ENCODE results near the gene MLLT10. TPM values are rescaled to one million over a fixed set of nuclear protein-coding genes. Genes with fewer than 3 reads are reported as not detected.

The MLLT10 gene
- total and polyA plus RNA-seq, 9 donors, result 23.6 to 55.1 (median 36.8) TPM

GRCh38 chr10:21720090-21720489 lies 186.1 kb downstream of the MLLT10 start:
- WGBS, 3 donors, result 94 to 95% (median 94%) methylated on average over 3 of the region's 3 CpGs
- H3K4me1 ChIP-seq (ENCODE audit: insufficient read depth), result peaks cover 1% of the 10 kb centered on the region
- no peak overlapping the region for H3K4me3 ChIP-seq
- H3K9me3 ChIP-seq, result no peaks in the 10 kb centered on the region
- no peak for DNase-seq
- H3K36me3 ChIP-seq, result no peaks in the 10 kb centered on the region
- H3K27ac ChIP-seq, result no peak overlapping the region
- TF ChIP-seq EP300 (IDR thresholded peaks at IDR 0.05) (no peak), CTCF (IDR thresholded peaks at IDR 0.05) (no peak), POLR2A (IDR thresholded peaks at IDR 0.05) (no peak)
- intact Hi-C loops (cut with DNase I), result no loop called here
- no peaks in the 10 kb centered on the region for H3K27me3 ChIP-seq

GRCh38 chr10:21721000-21721665 lies 187.1 kb downstream of the MLLT10 start:
- intact Hi-C loops (cut with DNase I), result no loop called here

GRCh38 chr10:21722209-21722608 lies 188.2 kb downstream of the MLLT10 start:
- intact Hi-C loops (cut with DNase I), result no loop called here
- Histone ChIP-seq H3K36me3 (no peaks in the 10 kb centered on the region), H3K4me3 (no peak overlapping the region), H3K4me1 (ENCODE audit: insufficient read depth) (peaks cover 2% of the 10 kb centered on the region), H3K27ac (no peak overlapping the region), H3K9me3 (no peaks in the 10 kb centered on the region), H3K27me3 (no peaks in the 10 kb centered on the region)
- WGBS, 3 donors, result 94 to 97% (median 96%) methylated on average over 2 of the region's 2 CpGs
- TF ChIP-seq CTCF (IDR thresholded peaks at IDR 0.05), result no peak
- no peak for TF ChIP-seq EP300 (IDR thresholded peaks at IDR 0.05)
- TF ChIP-seq POLR2A (IDR thresholded peaks at IDR 0.05), result no peak
- DNase-seq, result no peak

More at GRCh38 chr10:21721000-21721665, 187.1 kb downstream of the MLLT10 start:
- DNase-seq, result no peak
- Histone ChIP-seq H3K27me3 (no peaks in the 10 kb centered on the region), H3K4me3 (no peak overlapping the region), H3K36me3 (no peaks in the 10 kb centered on the region), H3K9me3 (no peaks in the 10 kb centered on the region), H3K27ac (no peak overlapping the region), H3K4me1 (ENCODE audit: insufficient read depth) (peaks cover 2% of the 10 kb centered on the region)
- TF ChIP-seq CTCF (IDR thresholded peaks at IDR 0.05) (no peak), POLR2A (IDR thresholded peaks at IDR 0.05) (no peak), EP300 (IDR thresholded peaks at IDR 0.05) (no peak)
- WGBS, 3 donors, result 57 to 60% (median 58%) methylated on average over 6 of the region's 6 CpGs

- no peak for DNase-seq
- H3K4me3 ChIP-seq, result no peak overlapping the region
- no peak overlapping the region for H3K27ac ChIP-seq
- H3K27me3 ChIP-seq, result no peaks in the 10 kb centered on the region
- H3K9me3 ChIP-seq, result no peaks in the 10 kb centered on the region
- intact Hi-C loops (cut with DNase I), result no loop called here
- no peak for TF ChIP-seq EP300 (IDR thresholded peaks at IDR 0.05)
- TF ChIP-seq POLR2A (IDR thresholded peaks at IDR 0.05), result no peak
- TF ChIP-seq CTCF (IDR thresholded peaks at IDR 0.05), result no peak
- WGBS, 3 donors, result 19 to 32% (median 23%) methylated on average over 7 of the region's 7 CpGs
- no peaks in the 10 kb centered on the region for H3K36me3 ChIP-seq
- H3K4me1 ChIP-seq (ENCODE audit: insufficient read depth), result peaks cover 2% of the 10 kb centered on the region
These were observed 190.1 kb downstream of the MLLT10 start for GRCh38 chr10:21724020-21724589.

All from ovary (tissue), 9 donors.